ES-I3 (cell line): ENCODE results near the gene RAPGEF4.
"Not testable (repeated sequence)": the region's sequence is repeated elsewhere in the genome, so short reads cannot be mapped to it uniquely, and the experiment has no call there.

Experiments used
- H3K36me3 ChIP-seq: 2 replicates; pipeline ENCODE4 v1.6.1; 2013; ENCODE audit warnings: mild to moderate bottlenecking, low read length, control low read depth, moderate library complexity; ENCODE audit not compliant: insufficient read depth
- H3K4me1 ChIP-seq: 2 replicates; pipeline ENCODE4 v1.6.1; 2013; ENCODE audit warnings: mild to moderate bottlenecking, control low read depth, low read length; ENCODE audit not compliant: insufficient read depth
- H3K9ac ChIP-seq: 2 replicates; pipeline ENCODE4 v1.6.1; 2013; ENCODE audit warnings: low read depth, mild to moderate bottlenecking, low read length, moderate library complexity
- H3K9me3 ChIP-seq: 2 replicates; pipeline ENCODE4 v1.6.1; 2013; ENCODE audit warnings: mild to moderate bottlenecking, low read length, moderate library complexity; ENCODE audit not compliant: control insufficient read depth, insufficient read depth

The RAPGEF4 gene

GRCh38 chr2:172772633-172773032, 37.0 kb downstream of the RAPGEF4 start:
- Histone ChIP-seq H3K36me3 (no peaks in the 10 kb centered on the region), H3K9ac (no peak overlapping the region), H3K4me1 (no peaks in the 10 kb centered on the region), H3K9me3 (no peaks in the 10 kb centered on the region; the same call in 1 of the 2 replicates)

GRCh38 chr2:172774302-172774701, 38.7 kb downstream of the RAPGEF4 start:
- H3K9me3 ChIP-seq = no peaks in the 10 kb centered on the region; the same call in 1 of the 2 replicates
- H3K9ac ChIP-seq = no peak overlapping the region
- no peaks in the 10 kb centered on the region for H3K4me1 ChIP-seq
- H3K36me3 ChIP-seq = no peaks in the 10 kb centered on the region

- Histone ChIP-seq H3K4me1 (no peaks in the 10 kb centered on the region), H3K36me3 (no peaks in the 10 kb centered on the region), H3K9me3 (no peaks in the 10 kb centered on the region; the same call in 1 of the 2 replicates), H3K9ac (no peak overlapping the region)
Measured at GRCh38 chr2:172775319-172775718, 39.7 kb downstream of the RAPGEF4 start.

GRCh38 chr2:172777431-172777830, 41.8 kb downstream of the RAPGEF4 start:
- no peak overlapping the region for H3K9ac ChIP-seq
- H3K36me3 ChIP-seq = no peaks in the 10 kb centered on the region
- no peaks in the 10 kb centered on the region for H3K9me3 ChIP-seq
- H3K4me1 ChIP-seq = no peaks in the 10 kb centered on the region

- Histone ChIP-seq H3K9me3 (no peaks in the 10 kb centered on the region), H3K9ac (no peak overlapping the region), H3K4me1 (no peaks in the 10 kb centered on the region), H3K36me3 (no peaks in the 10 kb centered on the region)
Measured at GRCh38 chr2:172782506-172783164, 47.0 kb downstream of the RAPGEF4 start.

- no peaks in the 10 kb centered on the region for H3K9me3 ChIP-seq
- no peaks in the 10 kb centered on the region for H3K4me1 ChIP-seq
- H3K36me3 ChIP-seq = no peaks in the 10 kb centered on the region
- H3K9ac ChIP-seq = no peak overlapping the region
Measured at GRCh38 chr2:172783165-172783898, 47.7 kb downstream of the RAPGEF4 start.

GRCh38 chr2:172788871-172789270, 53.2 kb downstream of the RAPGEF4 start:
- Histone ChIP-seq H3K36me3 (no peaks in the 10 kb centered on the region), H3K9me3 (no peaks in the 10 kb centered on the region), H3K9ac (no peak overlapping the region), H3K4me1 (no peaks in the 10 kb centered on the region)

- H3K36me3 ChIP-seq = no peaks in the 10 kb centered on the region
- no peaks in the 10 kb centered on the region for H3K9me3 ChIP-seq
- H3K4me1 ChIP-seq = no peaks in the 10 kb centered on the region
- no peak overlapping the region for H3K9ac ChIP-seq
Measured at GRCh38 chr2:172790404-172790803, 54.8 kb downstream of the RAPGEF4 start.

- H3K36me3 ChIP-seq = no peaks in the 10 kb centered on the region
- H3K9ac ChIP-seq = no peak overlapping the region
- H3K4me1 ChIP-seq = no peaks in the 10 kb centered on the region
- no peaks in the 10 kb centered on the region for H3K9me3 ChIP-seq
Measured at GRCh38 chr2:172791953-172792352, 56.3 kb downstream of the RAPGEF4 start.

- no peaks in the 10 kb centered on the region for H3K36me3 ChIP-seq
- H3K9ac ChIP-seq = no peak overlapping the region
- no peaks in the 10 kb centered on the region for H3K9me3 ChIP-seq
- H3K4me1 ChIP-seq = no peaks in the 10 kb centered on the region
Measured at GRCh38 chr2:172792711-172793110, 57.1 kb downstream of the RAPGEF4 start.

GRCh38 chr2:172803308-172803707, 67.7 kb downstream of the RAPGEF4 start:
- H3K9me3 ChIP-seq, H3K36me3 ChIP-seq, H3K9ac ChIP-seq, H3K4me1 ChIP-seq: not testable (repeated sequence)

GRCh38 chr2:172804423-172804822, 68.8 kb downstream of the RAPGEF4 start:
- Histone ChIP-seq H3K4me1 (no peaks in the 10 kb centered on the region), H3K9ac (no peak overlapping the region), H3K9me3 (peaks cover 8% of the 10 kb centered on the region), H3K36me3 (no peaks in the 10 kb centered on the region)

GRCh38 chr2:172806493-172806892, 70.8 kb downstream of the RAPGEF4 start:
- Histone ChIP-seq H3K4me1 (no peaks in the 10 kb centered on the region), H3K36me3 (no peaks in the 10 kb centered on the region), H3K9ac (no peak overlapping the region), H3K9me3 (peaks cover 4% of the 10 kb centered on the region; the same call in 1 of the 2 replicates)

GRCh38 chr2:172806996-172807395, 71.4 kb downstream of the RAPGEF4 start:
- H3K36me3 ChIP-seq = no peaks in the 10 kb centered on the region
- H3K9me3 ChIP-seq = peaks cover 4% of the 10 kb centered on the region; the same call in 1 of the 2 replicates
- no peak overlapping the region; the same call in 1 of the 2 replicates for H3K9ac ChIP-seq
- H3K4me1 ChIP-seq = no peaks in the 10 kb centered on the region

GRCh38 chr2:172808156-172808555, 72.5 kb downstream of the RAPGEF4 start:
- no peak overlapping the region for H3K9ac ChIP-seq
- no peaks in the 10 kb centered on the region for H3K9me3 ChIP-seq
- H3K36me3 ChIP-seq = no peaks in the 10 kb centered on the region
- H3K4me1 ChIP-seq = no peaks in the 10 kb centered on the region
